ENCODE data around the gene DUS3L.

DUS3L gene

DNA sequence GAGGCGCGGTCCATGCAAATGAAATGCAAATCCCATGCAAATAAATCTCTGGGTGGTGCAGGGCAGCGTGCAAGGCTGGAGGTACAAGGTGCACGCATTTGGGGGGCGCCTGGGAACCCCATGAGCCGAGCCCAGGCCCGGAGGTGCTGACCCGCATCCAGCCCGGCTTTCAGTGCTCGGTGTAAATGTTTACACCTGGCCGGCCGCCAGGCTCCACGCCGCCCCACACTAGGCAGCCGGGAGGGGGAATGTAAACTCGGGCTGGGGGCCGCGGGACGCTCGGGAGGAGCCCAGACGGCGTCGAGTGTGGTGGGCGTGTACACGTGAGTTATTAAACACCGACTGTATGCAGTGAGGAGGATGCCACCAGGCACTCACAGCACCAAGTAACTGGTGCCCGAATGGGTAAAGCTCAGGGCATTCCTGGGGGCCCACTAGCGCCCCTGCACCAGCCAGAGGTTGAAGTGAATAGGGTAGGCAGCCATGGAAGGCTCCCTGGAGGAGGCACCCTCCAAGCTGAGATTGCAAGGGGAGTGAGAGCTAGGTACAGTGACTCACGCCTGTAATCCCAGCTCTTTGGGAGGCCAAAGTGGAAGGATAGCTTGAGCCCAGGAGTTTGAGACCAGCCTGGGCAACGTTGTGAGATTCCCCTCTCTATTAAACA, 31.4 kb upstream of the DUS3L start:
- DNase-seq = no peak

DNA sequence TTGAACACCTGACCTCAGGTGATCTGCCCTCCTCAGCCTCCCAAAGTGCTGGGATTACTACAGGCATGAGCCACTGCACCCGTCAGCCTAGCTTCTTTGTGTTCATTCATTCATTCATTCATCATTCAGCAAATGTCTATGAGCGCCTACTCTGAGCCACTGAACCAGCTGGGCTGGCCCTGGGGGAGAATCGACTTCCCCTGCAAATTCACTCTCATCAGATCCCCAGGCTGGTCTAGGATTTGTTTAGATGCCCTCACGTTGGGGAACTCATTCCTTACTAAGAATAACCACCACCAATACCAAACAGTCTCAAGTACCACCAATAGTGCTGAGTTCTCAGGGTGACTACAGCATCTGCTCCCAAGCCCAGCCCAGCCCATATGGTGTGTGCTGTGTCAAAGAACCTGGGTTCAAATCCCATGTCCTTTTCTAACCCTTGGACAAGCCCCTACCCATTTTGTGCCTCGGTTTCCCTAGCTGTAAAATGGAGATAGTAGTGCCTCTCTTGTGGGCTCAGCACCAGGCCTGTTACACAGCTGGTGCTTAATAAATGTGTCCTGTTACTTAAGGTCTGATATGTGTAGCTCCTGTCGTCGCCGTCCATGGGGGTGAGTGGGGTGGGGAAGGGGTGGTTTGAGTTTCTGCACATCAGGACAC, 30.7 kb upstream of the DUS3L start:
- no peak for DNase-seq

DNA sequence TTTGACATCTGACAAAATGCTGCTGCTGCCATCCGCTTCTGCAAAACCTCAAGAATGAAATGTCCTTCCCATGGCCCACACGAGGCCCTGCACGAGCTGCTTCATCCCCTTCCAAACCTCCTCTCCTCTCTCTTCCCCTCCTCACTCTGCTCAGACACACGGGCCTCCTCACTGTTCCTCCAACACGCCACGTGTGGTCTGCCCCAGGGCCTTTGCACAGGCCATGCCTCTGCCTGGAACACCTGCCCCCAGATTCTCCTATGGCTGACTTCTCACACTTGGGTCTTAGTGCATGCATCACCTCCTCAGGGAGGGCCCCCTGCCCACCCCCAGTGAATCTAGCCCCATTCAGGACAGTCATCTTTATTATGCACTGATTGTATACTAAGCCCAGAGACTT, 29.8 kb upstream of the DUS3L start:
- no peak for DNase-seq

DNA sequence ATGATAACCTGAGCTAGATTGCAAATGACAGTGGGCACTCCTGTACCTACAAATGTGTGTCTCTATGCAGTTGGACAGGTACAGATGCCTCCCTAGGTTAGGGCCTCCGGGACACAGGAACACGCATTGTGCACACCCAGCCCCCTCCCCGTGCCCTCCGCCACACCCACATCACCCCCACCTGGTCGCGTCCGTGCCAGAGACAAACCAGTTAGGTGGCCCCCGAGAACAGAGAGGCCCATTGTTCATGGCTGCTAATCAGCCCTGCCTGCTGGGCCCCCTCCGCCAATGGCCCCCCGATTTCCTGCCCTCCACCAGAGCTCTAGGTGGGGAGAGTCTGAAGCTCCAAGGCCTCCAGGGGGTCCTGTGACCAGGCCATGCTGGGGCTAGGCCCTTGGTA, 27.6 kb upstream of the DUS3L start:
- no peak for DNase-seq

DNA sequence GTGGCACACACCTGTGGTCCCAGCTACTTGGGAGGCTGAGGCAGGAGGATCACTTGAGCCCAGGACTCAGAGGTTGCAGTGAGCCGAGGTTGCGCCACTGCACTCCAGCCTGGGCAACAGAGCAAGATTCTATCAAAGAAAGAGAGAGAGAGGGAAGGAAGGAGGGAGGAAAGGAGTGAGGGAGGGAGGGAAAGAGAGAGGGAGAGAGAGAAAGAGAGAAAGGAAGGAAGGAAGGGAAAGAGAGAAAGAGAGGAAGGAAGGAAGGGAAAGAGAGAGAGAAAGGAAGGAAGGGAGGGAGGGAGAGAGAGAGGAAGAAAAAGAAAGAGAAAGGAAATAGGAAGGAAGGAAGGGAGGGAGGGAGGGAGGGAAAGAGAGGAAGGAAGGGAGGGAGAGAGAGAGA, 26.3 kb upstream of the DUS3L start:
- DNase-seq = no peak

DNA sequence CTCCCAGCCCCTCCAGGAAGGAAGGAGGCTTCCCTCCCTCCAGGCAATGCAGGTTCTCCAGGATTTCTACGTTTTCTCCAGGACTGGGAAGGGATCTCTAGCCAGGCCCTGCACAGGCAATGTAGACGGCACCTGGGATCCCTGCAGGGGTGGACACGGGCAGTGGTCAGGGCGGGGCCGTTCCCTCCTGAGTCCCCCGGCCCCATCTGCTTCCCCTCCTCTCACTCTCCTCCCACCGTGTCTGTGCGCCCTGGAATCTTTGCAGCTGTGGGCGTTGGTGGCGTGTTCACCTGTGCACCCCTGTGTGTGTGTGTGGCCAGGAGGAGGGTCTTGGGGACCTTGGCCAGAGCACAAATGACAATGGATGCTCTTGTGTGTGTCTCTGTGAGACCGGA, 23.9 kb upstream of the DUS3L start:
- no peak for DNase-seq

DNA sequence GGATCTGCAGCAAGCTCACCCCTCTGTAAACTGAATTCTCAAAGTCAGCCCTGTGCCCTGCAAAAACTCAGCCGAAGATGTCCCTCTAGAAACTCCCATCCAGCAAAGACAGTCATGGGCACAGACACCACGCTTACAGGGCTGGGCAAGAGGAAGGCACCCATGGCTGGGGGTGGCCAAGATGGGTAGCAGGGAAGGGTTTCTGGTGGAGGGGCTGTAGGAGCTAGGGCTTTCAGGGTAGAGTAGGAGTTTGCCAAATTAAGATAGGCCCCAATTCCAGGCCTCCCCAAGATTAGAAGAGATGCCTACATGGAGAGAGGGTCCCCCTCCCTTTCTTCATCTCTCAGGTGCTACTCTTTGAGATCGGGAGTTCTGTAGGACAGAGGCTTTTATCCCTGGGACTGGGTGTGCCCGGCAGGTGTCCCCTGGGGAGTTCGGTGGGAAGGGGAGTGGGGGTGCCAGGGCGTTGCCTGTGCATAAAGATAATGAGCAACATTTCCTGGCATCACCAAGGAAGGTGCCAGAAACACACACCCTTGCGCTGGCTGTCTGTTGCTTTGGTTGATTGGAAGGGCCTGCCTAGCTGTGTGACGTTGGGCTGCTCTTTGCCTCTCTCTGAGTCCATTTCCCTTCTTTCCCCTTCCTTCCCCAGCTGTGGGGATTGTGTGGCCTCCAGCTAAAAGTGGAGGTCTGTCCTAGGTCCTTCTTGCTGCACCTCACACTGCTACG, 23.3 kb upstream of the DUS3L start:
- no peak for DNase-seq

DNA sequence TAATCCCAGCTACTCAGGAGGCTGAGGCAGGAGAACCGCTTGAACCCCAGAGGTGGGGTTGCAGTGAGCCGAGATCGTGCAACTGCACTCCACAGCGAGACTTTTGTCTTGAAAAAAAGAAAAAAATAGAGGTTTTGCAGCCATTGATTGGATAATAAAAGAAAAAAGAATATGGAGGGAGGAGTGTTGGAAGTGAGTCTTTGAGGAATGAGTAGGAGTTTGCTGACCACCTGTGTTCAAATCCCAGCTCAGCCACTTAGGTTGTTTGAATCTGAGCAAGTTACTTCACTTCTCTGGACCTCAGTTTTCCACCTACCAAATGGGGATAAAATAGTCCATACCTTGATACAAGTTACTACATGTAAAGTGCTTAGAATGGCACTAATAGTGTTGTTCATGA, 20.2 kb upstream of the DUS3L start:
- DNase-seq = no peak

DNA sequence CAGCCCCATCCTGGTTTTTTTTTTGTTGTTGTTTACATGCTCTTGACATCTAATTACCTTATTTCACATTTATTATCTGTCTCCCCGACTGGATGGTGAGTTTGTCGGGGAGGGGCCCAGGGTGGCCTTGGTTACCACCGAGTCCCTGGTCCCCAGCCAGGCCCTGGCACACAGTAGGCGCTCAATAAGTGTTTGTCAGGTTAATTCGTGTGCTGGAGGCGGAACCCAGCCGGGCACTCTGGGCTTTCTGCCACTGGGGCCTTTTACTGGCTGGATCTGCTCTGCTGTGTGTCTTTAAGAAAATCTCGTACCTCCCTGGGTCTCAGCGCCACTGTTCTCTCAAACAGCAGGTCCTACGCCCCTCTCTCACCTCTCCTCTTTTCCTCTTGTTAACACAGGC, 18.5 kb upstream of the DUS3L start:
- no peak for DNase-seq

DNA sequence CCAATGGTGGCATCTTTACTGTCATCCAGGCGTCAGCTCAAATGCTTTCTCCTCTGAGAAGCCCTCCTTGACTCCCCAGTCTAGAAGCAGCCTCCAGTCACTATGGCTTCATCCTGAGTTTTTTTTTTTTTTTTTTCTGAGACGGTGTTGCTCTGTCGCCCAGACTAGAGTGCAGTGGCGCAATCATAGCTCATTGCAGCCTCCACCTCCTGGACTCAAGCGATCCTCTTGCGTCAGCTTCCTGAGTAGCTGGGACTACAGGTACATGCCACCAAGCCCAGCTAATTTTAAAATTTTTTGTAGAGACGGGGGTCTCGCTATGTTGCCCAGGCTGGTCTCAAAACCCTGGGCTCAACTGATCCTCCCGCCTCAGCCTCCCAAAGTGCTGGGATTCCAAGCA, 18.1 kb upstream of the DUS3L start:
- no peak for DNase-seq

DNA sequence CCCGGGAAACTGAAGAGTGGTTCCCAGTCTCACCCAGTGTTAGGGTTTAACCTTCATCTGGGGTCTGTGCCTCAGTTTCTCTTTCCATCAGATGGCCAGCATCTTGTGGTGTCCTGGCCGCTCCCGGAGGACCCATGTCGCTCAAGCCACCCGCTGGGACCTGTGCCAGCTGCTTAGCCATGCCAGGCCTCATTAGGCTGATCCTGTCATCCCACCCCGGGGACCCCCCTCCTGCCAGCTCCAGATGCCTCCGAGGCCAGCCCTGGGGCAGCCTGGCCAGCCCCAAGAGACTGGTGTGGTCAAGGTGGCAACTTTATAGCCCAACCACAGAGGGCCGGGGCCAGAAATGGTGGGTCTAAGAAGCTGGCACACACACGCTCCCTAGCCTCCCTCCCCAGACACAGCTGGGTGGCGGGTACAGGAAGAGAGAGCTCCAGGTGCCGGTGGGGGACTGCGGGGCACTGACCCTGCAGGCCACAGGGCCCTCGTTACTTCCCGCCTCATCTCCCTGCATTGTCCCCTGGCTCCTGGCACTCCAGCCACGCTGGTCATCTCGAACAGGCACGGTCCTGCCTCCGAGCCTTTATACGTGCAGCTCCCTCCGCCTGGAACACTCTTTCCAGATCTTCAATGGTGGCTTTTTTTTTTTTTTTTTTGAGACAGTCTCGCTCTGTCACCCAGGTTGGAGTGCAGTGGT, 17.3 kb upstream of the DUS3L start:
- no peak for DNase-seq

DNA sequence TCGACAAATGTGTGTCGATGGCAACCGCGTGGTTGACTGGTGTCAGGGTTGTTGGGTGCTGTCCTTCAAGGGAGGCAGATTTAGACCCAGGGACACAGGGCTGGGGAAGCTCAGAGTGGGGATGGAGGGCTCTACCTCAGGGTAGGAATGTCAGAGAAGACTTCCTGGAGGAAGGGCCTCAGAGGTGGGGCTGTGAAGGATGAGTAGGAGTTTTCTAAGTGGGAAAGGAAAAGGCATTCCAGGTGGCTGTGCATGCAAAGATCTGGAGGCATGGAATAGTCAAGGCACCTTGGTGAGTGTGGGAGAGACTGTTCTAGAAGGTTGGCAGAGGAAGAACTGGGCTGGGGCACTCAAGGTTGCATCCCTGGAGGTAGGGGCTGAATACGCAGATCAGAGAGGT, 15.9 kb upstream of the DUS3L start:
- no peak for DNase-seq

DNA sequence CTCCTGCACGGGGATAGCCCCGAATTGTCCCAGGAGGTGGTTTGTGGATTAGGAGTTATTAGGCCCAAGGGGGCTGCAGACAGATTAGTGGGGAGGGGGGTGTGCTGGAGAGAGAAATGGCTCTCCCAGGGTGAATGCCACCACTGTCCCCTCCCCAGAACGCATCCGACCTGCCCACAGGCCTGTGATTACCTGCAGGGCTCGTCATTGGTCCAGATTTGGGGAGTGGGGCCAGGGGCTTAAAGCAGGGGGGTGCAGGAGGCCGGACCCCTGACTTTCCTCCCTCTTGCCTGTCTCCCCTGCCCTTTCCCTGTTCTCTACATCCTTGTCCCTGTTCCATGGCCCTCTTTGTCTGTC, 15.1 kb upstream of the DUS3L start:
- DNase-seq = no peak

DNA sequence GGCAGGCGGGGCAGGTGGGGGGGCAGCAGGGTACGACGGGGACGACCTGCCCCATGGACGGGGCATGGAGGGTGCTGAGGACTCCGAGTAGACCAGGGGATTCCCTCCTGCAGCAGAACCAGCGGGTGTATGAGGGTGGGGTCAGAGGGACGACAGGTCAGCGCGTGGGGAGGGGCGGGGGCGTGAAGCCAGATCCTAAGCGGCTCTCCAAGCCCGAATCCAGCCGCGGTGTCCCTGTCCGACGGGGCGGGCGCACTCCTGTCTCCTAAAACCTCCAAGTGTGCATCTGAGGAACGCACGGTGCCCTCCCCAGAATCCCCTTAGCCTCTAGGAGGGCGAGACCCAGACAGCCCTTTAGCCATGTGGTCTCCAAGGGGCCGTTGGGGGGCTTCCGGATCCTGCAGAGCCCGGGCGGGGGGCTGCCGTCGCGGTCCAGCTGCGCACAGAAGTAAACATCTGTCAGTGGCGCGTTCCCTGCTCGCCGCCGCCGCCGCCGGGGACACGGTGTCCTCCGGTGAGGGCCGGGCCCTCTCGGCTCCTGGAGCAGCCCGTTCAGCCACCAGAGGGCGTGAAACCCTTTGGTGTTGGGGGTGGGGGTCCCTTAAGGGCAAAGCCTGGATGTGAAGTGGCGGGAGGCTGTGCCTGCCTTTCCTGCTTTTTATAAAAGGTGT, 14.6 kb upstream of the DUS3L start:
- DNase-seq = peak; percentile 56 to 70

DNA sequence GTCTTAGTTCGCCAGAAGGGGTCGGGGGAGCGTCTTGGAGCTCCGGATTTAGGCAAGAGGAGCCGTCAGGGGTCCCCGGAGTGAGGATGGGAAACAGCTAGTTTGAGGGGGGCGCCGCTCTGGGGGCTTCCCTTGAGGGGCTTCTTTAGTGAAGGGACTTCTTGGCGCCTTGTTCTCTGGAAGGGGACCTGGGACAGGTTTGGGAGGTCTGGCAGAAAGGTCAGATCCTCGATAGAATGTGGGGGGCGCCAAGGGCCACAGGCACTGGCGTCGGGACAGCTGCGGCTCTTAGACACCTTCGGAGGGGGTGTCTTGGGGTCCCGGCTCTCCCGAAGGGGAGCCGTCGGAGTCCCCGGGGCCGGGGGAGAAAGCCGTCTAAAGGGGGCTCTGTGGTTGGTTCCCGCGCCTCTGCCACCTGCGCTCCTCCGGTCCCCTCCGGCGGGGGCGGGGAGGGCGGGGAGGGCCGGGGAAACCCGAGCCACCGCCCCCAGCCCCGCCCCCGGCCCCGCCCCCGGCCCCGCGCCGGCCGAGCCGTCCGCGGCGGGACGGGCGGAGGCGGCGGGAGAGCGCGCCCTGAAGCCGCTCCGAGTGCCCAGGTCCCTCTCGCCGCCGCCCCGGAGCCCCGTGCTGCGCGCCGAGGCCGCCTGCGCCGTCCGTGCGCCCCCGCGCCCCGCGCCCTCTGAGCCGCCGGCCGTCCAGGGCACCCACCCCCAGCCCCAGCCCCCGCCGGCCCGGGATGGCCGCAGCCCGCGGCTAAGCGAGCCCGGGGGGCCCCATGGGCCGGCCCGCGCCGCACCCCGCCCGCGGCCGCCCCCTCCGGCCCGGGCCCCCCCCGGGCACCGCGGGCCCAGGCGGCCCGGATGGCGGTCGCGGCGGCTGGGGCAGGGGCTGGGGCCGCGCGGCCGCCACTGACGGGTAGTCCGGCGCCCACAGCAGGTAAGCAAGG, 13.8 kb upstream of the DUS3L start, which contains the start of gene NRTN:
Gene NRTN, plus strand, starts transcription at position 552 of the 946 bp plus-strand sequence. CDS start 19,099 bp downstream, outside the sequence.
- peak; percentile 56 to 64 for DNase-seq

DNA sequence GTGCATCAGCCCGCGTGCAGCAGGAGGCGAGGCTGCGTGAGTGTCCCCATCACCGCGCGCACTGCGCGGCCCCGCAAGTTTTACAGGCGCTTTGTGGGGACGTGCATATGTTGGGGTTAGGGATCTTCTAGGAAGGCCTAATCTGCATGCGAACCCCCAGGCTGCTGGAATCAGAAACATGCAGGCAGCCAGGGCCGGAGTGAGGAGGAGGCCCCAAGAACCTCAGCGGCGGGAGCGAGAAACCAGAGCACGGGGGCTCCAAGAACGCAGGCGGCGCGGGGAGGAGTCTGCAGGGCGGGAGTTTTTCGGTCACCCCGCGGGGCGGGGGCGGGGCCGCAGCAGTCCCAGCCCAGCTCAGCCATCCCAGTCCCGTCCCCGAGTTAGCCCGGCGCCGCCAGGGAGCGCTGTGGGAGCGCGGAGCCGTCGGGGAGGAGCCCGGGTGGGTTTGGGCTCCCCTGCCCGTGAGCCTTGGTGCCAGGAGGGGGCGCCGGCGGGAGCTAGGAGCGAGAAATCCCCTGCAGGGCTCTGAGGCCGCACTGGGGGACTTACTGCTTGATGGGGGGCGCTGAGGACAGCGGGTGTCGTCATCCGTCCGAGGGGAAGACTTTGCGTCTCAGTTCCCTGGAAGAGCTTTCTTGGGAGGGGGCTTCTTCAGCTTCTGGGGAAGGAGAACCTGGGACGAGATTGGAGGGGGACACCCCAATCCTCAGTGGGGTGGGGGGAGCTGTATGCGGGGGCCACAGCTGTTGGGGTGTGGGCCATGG, 13.0 kb upstream of the DUS3L start:
- peak; percentile 85 to 90 for DNase-seq

DNA sequence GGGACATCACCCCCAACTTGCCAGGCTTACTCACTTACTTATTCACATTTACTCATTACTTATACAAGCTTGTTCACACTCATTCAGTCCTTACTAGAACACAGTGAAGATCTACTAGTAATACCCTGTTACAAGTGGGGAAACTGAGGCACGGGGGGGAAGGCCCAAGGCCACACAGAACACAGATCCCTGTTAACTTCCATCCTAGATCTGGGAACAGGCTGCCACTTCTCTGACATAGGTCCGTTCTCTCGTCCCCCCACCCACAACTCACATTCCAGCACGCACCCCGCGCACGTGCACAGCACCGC, 12.4 kb upstream of the DUS3L start:
- DNase-seq = no peak

DNA sequence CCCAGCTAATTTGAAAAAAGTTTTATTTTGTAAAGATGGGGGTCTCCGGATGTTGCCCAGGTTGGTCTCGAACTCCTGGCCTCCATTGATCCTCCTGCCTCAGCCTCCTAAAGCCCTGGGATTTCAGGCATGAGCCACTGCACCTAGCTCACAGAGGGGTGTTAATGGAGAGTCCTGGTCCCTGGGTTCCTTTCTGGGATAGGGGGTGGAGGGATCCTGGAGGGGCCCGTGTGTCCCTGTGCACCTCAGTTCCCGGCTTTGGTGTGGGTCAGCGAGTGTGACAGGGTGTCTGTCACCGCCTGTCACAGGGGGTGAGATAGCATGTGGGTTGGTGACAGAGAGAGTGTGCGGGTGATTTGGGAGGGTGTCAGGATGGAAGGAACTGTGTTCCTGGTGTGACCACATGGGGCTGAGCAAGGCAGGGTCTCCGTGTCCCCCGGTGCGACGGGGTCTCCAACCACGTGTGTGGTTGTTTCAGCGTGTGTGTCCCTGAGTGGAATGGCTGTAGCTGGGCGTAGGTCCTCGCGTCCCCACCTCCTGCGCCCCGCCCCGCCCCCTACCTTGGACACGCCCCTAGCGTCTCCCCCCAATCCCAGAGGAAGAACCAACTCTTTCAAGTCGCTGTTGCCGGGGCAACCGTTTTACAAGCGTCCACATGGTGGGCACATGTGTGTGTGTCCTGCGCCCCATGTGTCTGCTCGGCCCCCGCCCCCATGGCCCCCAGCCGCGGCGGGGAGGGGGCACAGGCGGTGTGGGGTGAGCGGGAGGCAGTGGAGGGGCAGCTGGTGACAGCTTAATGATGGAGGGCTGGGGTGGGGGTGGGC, 11.0 kb upstream of the DUS3L start:
- no peak for DNase-seq

DNA sequence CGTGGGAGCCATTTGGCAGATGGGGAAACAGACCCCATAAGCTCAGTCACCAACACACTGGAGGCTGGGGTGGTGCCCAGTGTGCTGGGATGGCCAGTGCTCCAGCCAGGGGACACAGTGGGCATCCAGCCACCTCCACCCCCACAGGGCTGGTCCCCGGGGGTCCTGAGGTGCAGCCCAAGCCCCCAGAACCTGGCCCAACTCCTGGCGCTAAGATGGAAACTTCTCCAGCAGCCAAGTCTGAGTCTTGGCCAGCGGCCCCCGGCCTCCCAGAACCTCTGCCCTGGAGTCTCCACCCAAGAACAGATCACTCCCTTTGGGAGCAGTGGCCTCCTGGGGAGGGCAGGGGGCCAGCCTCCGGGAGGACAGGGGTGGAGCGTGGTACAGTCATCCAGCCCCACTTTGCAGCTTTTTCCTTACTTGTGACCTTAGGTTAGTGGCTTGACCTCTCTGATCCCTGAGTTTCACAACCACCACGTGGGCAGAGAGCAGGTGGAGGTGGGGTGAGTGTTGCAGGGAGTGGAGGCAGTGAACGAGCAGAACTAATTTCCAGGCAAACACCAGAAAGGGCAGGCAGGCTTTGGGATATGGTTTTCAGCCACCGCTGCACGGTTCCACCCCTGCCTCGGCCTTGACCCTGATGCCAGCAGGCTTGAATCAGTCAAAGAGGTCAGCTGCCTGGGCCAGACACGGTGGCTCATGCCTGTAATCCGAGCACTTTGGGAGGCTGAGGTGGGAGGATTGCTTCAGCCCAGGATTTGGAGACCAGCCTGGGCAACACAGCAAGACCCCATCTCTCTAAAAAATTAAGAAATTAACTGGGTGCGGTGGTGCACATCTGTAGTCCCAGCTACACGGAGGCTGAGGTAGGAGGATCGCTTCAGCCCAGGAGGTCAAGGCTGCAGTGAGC, 9.7 kb upstream of the DUS3L start:
- DNase-seq = no peak

Data from activated CD4-positive, alpha-beta T cell treated with anti-CD3 and anti-CD28 coated beads for 4 hours (primary cell).